Adipose tissue (tissue), 3 donors: Measurements from ENCODE around the gene GEMIN5. TPM values are rescaled to one million over a fixed set of nuclear protein-coding genes. Genes with fewer than 3 reads are reported as not detected.

Source experiments
- H3K27ac ChIP-seq: one replicate; pipeline ENCODE4 v1.5.1; 2013; ENCODE audit warnings: low read depth, low read length
- WGBS, 3 donors: extraction: QIAGEN DNeasy Blood & Tissue Kit; methylation state at CpG; one replicate each; pipeline ENCODE4 v1.1.7; 2013; 5-methylcytosine and 5-hydroxymethylcytosine counted together
- polyA plus RNA-seq, 3 donors: library from polyadenylated mRNA; stranded (reverse); fragments of 200-250 nt; gene quantifications; one replicate each; pipeline ENCODE4 v1.2.3, GENCODE V29; 2013
- donor health status: healthy with polysubstance abuse.
- donor health status: Bipolar disorder and iron deficiency.
- donor health status: healthy.

Gene GEMIN5
- polyA plus RNA-seq, 3 donors: 2.7 to 9.4 (median 6.0) TPM

GRCh38 chr5:154899151-154899816 is 38.7 kb downstream of the GEMIN5 start:
- H3K27ac ChIP-seq: no peak overlapping the region
- WGBS, 3 donors: 75 to 91% (median 81%) methylated on average over 9 of the region's 9 CpGs

GRCh38 chr5:154898210-154898609 is 39.8 kb downstream of the GEMIN5 start:
- WGBS, 3 donors: 86 to 89% (median 88%) methylated on average over 4 of the region's 4 CpGs
- no peak overlapping the region for H3K27ac ChIP-seq

GRCh38 chr5:154896562-154897165 is 41.3 kb downstream of the GEMIN5 start:
- no peak overlapping the region for H3K27ac ChIP-seq

- WGBS, 3 donors: 86 to 88% (median 86%) methylated on average over 14 of the region's 14 CpGs
- H3K27ac ChIP-seq: no peak overlapping the region
Measured at GRCh38 chr5:154895606-154896561, 42.1 kb downstream of the GEMIN5 start.

GRCh38 chr5:154893381-154893780 is 44.6 kb downstream of the GEMIN5 start:
- no peak overlapping the region for H3K27ac ChIP-seq
- WGBS, 3 donors: 84 to 87% (median 85%) methylated on average over 5 of the region's 5 CpGs

GRCh38 chr5:154892369-154892771 is 45.6 kb downstream of the GEMIN5 start:
- 77 to 90% (median 77%) methylated on average over 13 of the region's 13 CpGs for WGBS, 3 donors
- H3K27ac ChIP-seq: no peak overlapping the region

- 81 to 98% (median 82%) methylated on average over 2 of the region's 2 CpGs for WGBS, 3 donors
- no peak overlapping the region for H3K27ac ChIP-seq
Measured at GRCh38 chr5:154885439-154885838, 52.6 kb downstream of the GEMIN5 start.

- H3K27ac ChIP-seq: no peak overlapping the region
- WGBS, 3 donors: 89 to 93% (median 93%) methylated on average over 8 of the region's 8 CpGs
Measured at GRCh38 chr5:154884424-154884823, 53.6 kb downstream of the GEMIN5 start.

GRCh38 chr5:154881986-154882385 is 56.0 kb downstream of the GEMIN5 start:
- H3K27ac ChIP-seq: no peak overlapping the region
- 57 to 69% (median 64%) methylated on average over 4 of the region's 4 CpGs for WGBS, 3 donors

- WGBS, 3 donors: 91 to 96% (median 96%) methylated on average over 14 of the region's 14 CpGs
- H3K27ac ChIP-seq: no peak overlapping the region
Measured at GRCh38 chr5:154878642-154879335, 59.2 kb downstream of the GEMIN5 start.

GRCh38 chr5:154873791-154874331 is 64.2 kb downstream of the GEMIN5 start:
- no peak overlapping the region for H3K27ac ChIP-seq
- WGBS, 3 donors: 79 to 95% (median 92%) methylated on average over 5 of the region's 5 CpGs

GRCh38 chr5:154871734-154872133 is 66.3 kb downstream of the GEMIN5 start:
- H3K27ac ChIP-seq: no peak overlapping the region
- WGBS, 3 donors: 91 to 92% (median 91%) methylated on average over 4 of the region's 4 CpGs

GRCh38 chr5:154868702-154869101 is 69.3 kb downstream of the GEMIN5 start:
- no peak overlapping the region for H3K27ac ChIP-seq
- WGBS, 3 donors: 83 to 89% (median 88%) methylated on average over 5 of the region's 5 CpGs

- H3K27ac ChIP-seq: no peak overlapping the region
- WGBS, 3 donors: 82 to 91% (median 89%) methylated on average over 2 of the region's 2 CpGs
Measured at GRCh38 chr5:154866841-154867240, 71.2 kb downstream of the GEMIN5 start.

- no peak overlapping the region for H3K27ac ChIP-seq
- WGBS, 3 donors: 34 to 57% (median 57%) methylated on average over 5 of the region's 5 CpGs
Measured at GRCh38 chr5:154865466-154866184, 72.4 kb downstream of the GEMIN5 start.

- WGBS, 3 donors: 85 to 90% (median 88%) methylated on average over 7 of the region's 7 CpGs
- H3K27ac ChIP-seq: no peak overlapping the region
Measured at GRCh38 chr5:154863291-154864080, 74.5 kb downstream of the GEMIN5 start.

- whole genome bisulfite sequencing, 3 donors: 77 to 83% (median 82%) methylated on average over 2 of the region's 2 CpGs
Measured at GRCh38 chr5:154862766-154863165, 75.2 kb downstream of the GEMIN5 start.

More at GRCh38 chr5:154862766-154863165, 75.2 kb downstream of the GEMIN5 start:
- H3K27ac ChIP-seq: no peak overlapping the region
